HepG2 (cell line): ENCODE data around the gene MEIOC. TPM values are rescaled to one million over a fixed set of nuclear protein-coding genes. Genes with fewer than 3 reads are reported as not detected.
A peak's percentile ranks its signal among the peaks of the same experiment; 100 is the strongest.

Experiments
- ATF5 ChIP-seq: sonication (generic); formaldehyde crosslinking; IDR thresholded peaks from 2 replicates; pipeline ENCODE4 v1.4.0; 2020; ENCODE audit warnings: mild to moderate bottlenecking, low read depth, missing genetic modification reagents
- CBX5 ChIP-seq: sonication (generic); formaldehyde crosslinking; IDR thresholded peaks from 2 replicates; pipeline ENCODE4 v1.4.0; 2020; ENCODE audit warnings: missing genetic modification reagents, borderline replicate concordance
- CENPBD1 ChIP-seq: sonication (generic); formaldehyde crosslinking; IDR thresholded peaks from 2 replicates; pipeline ENCODE4 v1.8.0; 2022; ENCODE audit warnings: missing genetic modification reagents, low read depth, mild to moderate bottlenecking, borderline replicate concordance
- CHD4 ChIP-seq: fragments of 200-600 bp; sonication (generic); IDR thresholded peaks from 2 replicates; pipeline ENCODE4 v1.7.0; 2017; ENCODE audit warnings: mild to moderate bottlenecking, low read length, borderline replicate concordance
- ETV6 ChIP-seq: sonication (generic); formaldehyde crosslinking; conservative IDR thresholded peaks from 2 replicates; pipeline ENCODE4 v1.4.0; 2020; ENCODE audit warnings: missing genetic modification reagents
- HNF4G ChIP-seq, 2 experiments: sonication (generic) in 1 of 2; formaldehyde crosslinking in 1 of 2; IDR thresholded peaks; 2 replicates each; pipeline versions ENCODE4 v1.4.0 to v1.6.1; 2011 to 2020; ENCODE audit warnings: borderline replicate concordance in 2 of 2, low read depth in 2 of 2, mild to moderate bottlenecking in 2 of 2, low read length in 1 of 2, missing genetic modification reagents in 1 of 2, moderate library complexity in 1 of 2
- IRF9 ChIP-seq: sonication (generic); formaldehyde crosslinking; IDR thresholded peaks from 2 replicates; pipeline ENCODE4 v1.8.0; 2022; ENCODE audit warnings: missing genetic modification reagents, mild to moderate bottlenecking, borderline replicate concordance
- KLF16 ChIP-seq, 2 experiments: sonication (generic) in 1 of 2; formaldehyde crosslinking in 1 of 2; IDR thresholded peaks; 2 replicates each; pipeline versions ENCODE4 v1.6.1 to v1.8.0; 2016 to 2023; ENCODE audit warnings: missing genetic modification reagents in 2 of 2, missing compliant biosample characterization in 1 of 2
- MBNL3 ChIP-seq: fragments of 250-450 bp; sonication (Bioruptor Pico); conservative IDR thresholded peaks from 2 replicates; pipeline ENCODE4 v1.8.0; 2022; ENCODE audit warnings: mild to moderate bottlenecking, inconsistent platforms
- SIN3B ChIP-seq: fragments of 150-350 bp; IDR thresholded peaks from 2 replicates; pipeline ENCODE4 v1.6.1; 2014; ENCODE audit warnings: low read length
- SMAD3 ChIP-seq: sonication (generic); formaldehyde crosslinking; IDR thresholded peaks from 2 replicates; pipeline ENCODE4 v1.4.0; 2020; ENCODE audit warnings: missing genetic modification reagents
- TBP ChIP-seq: sonication (generic); formaldehyde crosslinking; IDR thresholded peaks from 2 replicates; pipeline ENCODE4 v1.5.0; 2020; ENCODE audit warnings: missing genetic modification reagents
- TEAD3 ChIP-seq: optimal IDR thresholded peaks from 2 replicates; pipeline ENCODE3; 2016; ENCODE audit warnings: borderline replicate concordance
- ZHX2 ChIP-seq, 2 experiments: sonication (generic) in 1 of 2; formaldehyde crosslinking in 1 of 2; IDR thresholded peaks; 2 replicates each; pipeline versions ENCODE4 v1.6.1 to v1.9.0; 2014 to 2022; ENCODE audit warnings: antibody characterized with exemption in 1 of 2, borderline replicate concordance in 1 of 2, inconsistent platforms in 1 of 2, low read depth in 1 of 2, missing genetic modification reagents in 1 of 2
- ZKSCAN8 ChIP-seq: IDR thresholded peaks from 2 replicates; pipeline ENCODE4 v1.6.1; 2016; ENCODE audit warnings: borderline replicate concordance, missing genetic modification reagents, missing compliant biosample characterization
- ZNF207 ChIP-seq: fragments of 450-650 bp; IDR thresholded peaks from 2 replicates; pipeline ENCODE4 v1.6.1; 2016; ENCODE audit warnings: antibody characterized with exemption, borderline replicate concordance
- ZNF235 ChIP-seq: sonication (generic); formaldehyde crosslinking; IDR thresholded peaks from 2 replicates; pipeline ENCODE4 v1.8.1; 2023; ENCODE audit warnings: mild to moderate bottlenecking, missing genetic modification reagents, borderline replicate concordance
- ZNF619 ChIP-seq: sonication (generic); formaldehyde crosslinking; IDR thresholded peaks from 2 replicates; pipeline ENCODE4 v1.4.0; 2020; ENCODE audit warnings: mild to moderate bottlenecking, missing genetic modification reagents
- ZNF660 ChIP-seq: sonication (generic); formaldehyde crosslinking; IDR thresholded peaks from 2 replicates; pipeline ENCODE4 v1.5.1; 2020; ENCODE audit warnings: mild to moderate bottlenecking, low read depth, missing genetic modification reagents, borderline replicate concordance
- polyA plus RNA-seq, 8 experiments: library from polyadenylated mRNA; depleted of rRNA in 3 of 8; stranded (reverse) in 7 of 8; unstranded in 1 of 8; fragments of >200 nt; fragmentation: Illumina TruSeq in 4 of 8; extraction: Trizol in 4 of 8; gene quantifications; 2 replicates each; pipeline versions ENCODE4 v1.2.1 to v1.2.3, GENCODE V29; 2011 to 2016; ENCODE audit warnings: low read depth in 4 of 8, missing spikeins in 1 of 8, mixed read lengths in 1 of 8; ENCODE audit not compliant: insufficient read depth in 1 of 8
- total RNA-seq, 5 experiments: library from RNA; depleted of rRNA; stranded (reverse); fragments of >200 nt; fragmentation: Illumina TruSeq; extraction: Trizol; gene quantifications; 2 replicates each; pipeline ENCODE4 v1.2.3, GENCODE V29; 2016; ENCODE audit warnings: low read depth in 1 of 5

The MEIOC gene
- total and polyA plus RNA-seq, 2 of the 13 experiments (the other 11 are each of a cell fraction or from before 2014, with no cell fraction given): 0.04 to 0.15 TPM

GRCh38 chr17:44708401-44709263, 52.4 kb downstream of the MEIOC start, which contains the start of gene DBF4B (continued):
- TF ChIP-seq ATF5 (CRISPR knock-in tag): no peak
- peak; percentile 98 for TF ChIP-seq SIN3B
- 0 out of 2 replicates have a peak, but pooled peaks have one; percentile 25 for TF ChIP-seq ZKSCAN8 (CRISPR knock-in tag)
- peak; percentile 36 to 94; a peak in 2 of 4 replicates for TF ChIP-seq KLF16 (CRISPR knock-in tag; IDR thresholded peaks at IDR 0.05)
- peak; percentile 74 for TF ChIP-seq ETV6 (CRISPR knock-in tag)
- no peak for TF ChIP-seq MBNL3 (CRISPR knock-in tag)
- peak; percentile 19; the same call in 1 of the 2 replicates for TF ChIP-seq IRF9 (CRISPR knock-in tag)
- no peak for TF ChIP-seq CHD4
- TF ChIP-seq ZHX2 (IDR thresholded peaks at IDR 0.05; ENCODE audit: low read depth): no peak; the same call in 1 of the 2 replicates
- TF ChIP-seq ZHX2 (CRISPR knock-in tag; IDR thresholded peaks at IDR 0.05; ENCODE audit: borderline replicate concordance): no peak
- TF ChIP-seq HNF4G (IDR thresholded peaks at IDR 0.05; ENCODE audit: borderline replicate concordance, low read depth, low read length): no peak
- TF ChIP-seq HNF4G (CRISPR knock-in tag; IDR thresholded peaks at IDR 0.05; ENCODE audit: borderline replicate concordance, low read depth): no peak
- TF ChIP-seq TBP (CRISPR knock-in tag): no peak
- TF ChIP-seq ZNF207: no peak
- TF ChIP-seq SMAD3: peak; percentile 92
- peak; percentile 29 for TF ChIP-seq TEAD3 (CRISPR knock-in tag)
- peak; percentile 64; the same call in 1 of the 2 replicates for TF ChIP-seq ZNF619 (CRISPR knock-in tag)
- peak; percentile 78; the same call in 1 of the 2 replicates for TF ChIP-seq ZNF235 (CRISPR knock-in tag)
- no peak; the same call in 1 of the 2 replicates for TF ChIP-seq ZNF660 (CRISPR knock-in tag)
- TF ChIP-seq CENPBD1 (CRISPR knock-in tag): no peak
- TF ChIP-seq CBX5 (CRISPR knock-in tag): peak; percentile 88; the same call in 1 of the 2 replicates
